ENCODE measurements around the gene PROK2.

The PROK2 gene

GRCh38 chr3:71779674-71780377, 5.1 kb downstream of the PROK2 start:
- no peak overlapping the region for H3K9ac ChIP-seq (ENCODE audit: low read length)
- no peak overlapping the region for H3K27ac ChIP-seq (ENCODE audit: low read depth, low read length)
- H3K4me2 ChIP-seq (ENCODE audit: low read depth, low read length, poor library complexity, severe bottlenecking), result no peak overlapping the region

GRCh38 chr3:71778353-71778752, 6.6 kb downstream of the PROK2 start:
- no peak for TF ChIP-seq CTCF (IDR thresholded peaks at IDR 0.05; ENCODE audit: insufficient read depth, low read length, poor library complexity, severe bottlenecking)
- no peak for TF ChIP-seq EZH2phosphoT487 (conservative IDR thresholded peaks at IDR 0.05; ENCODE audit: low read length)
- Histone ChIP-seq H3K4me2 (ENCODE audit: low read depth, low read length, poor library complexity, severe bottlenecking) (no peak overlapping the region), H3K9me2 (replicated peaks; ENCODE audit: insufficient read depth, low read length) (no peaks in the 10 kb centered on the region), H3K79me2 (ENCODE audit: insufficient read depth, low read length) (no peaks in the 10 kb centered on the region), H2AFZ (ENCODE audit: low read depth, low read length, severe bottlenecking) (no peak overlapping the region), H3K9me3 (ENCODE audit: insufficient read depth, low read length) (no peaks in the 10 kb centered on the region), H4K20me1 (ENCODE audit: low read depth, low read length) (no peaks in the 10 kb centered on the region; the same call in 1 of the 2 replicates), H3K9ac (ENCODE audit: low read length) (no peak overlapping the region), H3F3A (ENCODE audit: insufficient read depth) (no peaks in the 10 kb centered on the region), H3K4me3 (ENCODE audit: insufficient read depth, low read length, poor library complexity, severe bottlenecking) (no peak overlapping the region), H3K27ac (ENCODE audit: low read depth, low read length) (no peak overlapping the region), H3K36me3 (ENCODE audit: low read length) (no peaks in the 10 kb centered on the region), H3K27me3 (ENCODE audit: low read length) (no peaks in the 10 kb centered on the region)

More at GRCh38 chr3:71779674-71780377, 5.1 kb downstream of the PROK2 start:
- no peaks in the 10 kb centered on the region for H3K27me3 ChIP-seq (ENCODE audit: low read length)
- TF ChIP-seq CTCF (IDR thresholded peaks at IDR 0.05; ENCODE audit: insufficient read depth, low read length, poor library complexity, severe bottlenecking) (no peak), EZH2phosphoT487 (conservative IDR thresholded peaks at IDR 0.05; ENCODE audit: low read length) (no peak)
- H3K79me2 ChIP-seq (ENCODE audit: insufficient read depth, low read length), result no peaks in the 10 kb centered on the region
- no peak overlapping the region for H2AFZ ChIP-seq (ENCODE audit: low read depth, low read length, severe bottlenecking)
- H3K4me3 ChIP-seq (ENCODE audit: insufficient read depth, low read length, poor library complexity, severe bottlenecking), result no peak overlapping the region
- no peaks in the 10 kb centered on the region; the same call in 1 of the 2 replicates for H4K20me1 ChIP-seq (ENCODE audit: low read depth, low read length)
- H3K9me3 ChIP-seq (ENCODE audit: insufficient read depth, low read length), result no peaks in the 10 kb centered on the region
- H3K9me2 ChIP-seq (replicated peaks; ENCODE audit: insufficient read depth, low read length), result no peaks in the 10 kb centered on the region
- H3F3A ChIP-seq (ENCODE audit: insufficient read depth), result no peaks in the 10 kb centered on the region
- no peaks in the 10 kb centered on the region for H3K36me3 ChIP-seq (ENCODE audit: low read length)

- TF ChIP-seq EZH2phosphoT487 (conservative IDR thresholded peaks at IDR 0.05; ENCODE audit: low read length) (no peak), CTCF (IDR thresholded peaks at IDR 0.05; ENCODE audit: insufficient read depth, low read length, poor library complexity, severe bottlenecking) (no peak)
- Histone ChIP-seq H4K20me1 (ENCODE audit: low read depth, low read length) (no peaks in the 10 kb centered on the region; the same call in 1 of the 2 replicates), H2AFZ (ENCODE audit: low read depth, low read length, severe bottlenecking) (no peak overlapping the region), H3F3A (ENCODE audit: insufficient read depth) (no peaks in the 10 kb centered on the region), H3K4me2 (ENCODE audit: low read depth, low read length, poor library complexity, severe bottlenecking) (no peak overlapping the region), H3K4me3 (ENCODE audit: insufficient read depth, low read length, poor library complexity, severe bottlenecking) (no peak overlapping the region), H3K27me3 (ENCODE audit: low read length) (no peaks in the 10 kb centered on the region), H3K9me3 (ENCODE audit: insufficient read depth, low read length) (no peaks in the 10 kb centered on the region), H3K9me2 (replicated peaks; ENCODE audit: insufficient read depth, low read length) (no peaks in the 10 kb centered on the region), H3K9ac (ENCODE audit: low read length) (no peak overlapping the region), H3K36me3 (ENCODE audit: low read length) (no peaks in the 10 kb centered on the region), H3K27ac (ENCODE audit: low read depth, low read length) (no peak overlapping the region), H3K79me2 (ENCODE audit: insufficient read depth, low read length) (no peaks in the 10 kb centered on the region)
Measured at GRCh38 chr3:71776538-71776937, 8.4 kb downstream of the PROK2 start.
